NCI-H1092 treated with DMSO at 0.1 percent for 48 hours (cell line): ENCODE results near the gene GBP5.
"Not testable (repeated sequence)": the region's sequence is repeated elsewhere in the genome, so short reads cannot be mapped to it uniquely, and the experiment has no call there.

ENCODE experiments used
- DNase-seq: peaks from one replicate; lab custom pipeline; 2025; lab: John Stamatoyannopoulos, UW

The GBP5 gene, protein sequence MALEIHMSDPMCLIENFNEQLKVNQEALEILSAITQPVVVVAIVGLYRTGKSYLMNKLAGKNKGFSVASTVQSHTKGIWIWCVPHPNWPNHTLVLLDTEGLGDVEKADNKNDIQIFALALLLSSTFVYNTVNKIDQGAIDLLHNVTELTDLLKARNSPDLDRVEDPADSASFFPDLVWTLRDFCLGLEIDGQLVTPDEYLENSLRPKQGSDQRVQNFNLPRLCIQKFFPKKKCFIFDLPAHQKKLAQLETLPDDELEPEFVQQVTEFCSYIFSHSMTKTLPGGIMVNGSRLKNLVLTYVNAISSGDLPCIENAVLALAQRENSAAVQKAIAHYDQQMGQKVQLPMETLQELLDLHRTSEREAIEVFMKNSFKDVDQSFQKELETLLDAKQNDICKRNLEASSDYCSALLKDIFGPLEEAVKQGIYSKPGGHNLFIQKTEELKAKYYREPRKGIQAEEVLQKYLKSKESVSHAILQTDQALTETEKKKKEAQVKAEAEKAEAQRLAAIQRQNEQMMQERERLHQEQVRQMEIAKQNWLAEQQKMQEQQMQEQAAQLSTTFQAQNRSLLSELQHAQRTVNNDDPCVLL

GRCh38 chr1:89272269-89273041 is at the start of gene GBP5:
GBP5 (minus strand) TSS chr1:89272860; CDS start chr1:89269555, 3,305 bp downstream.
- not testable (repeated sequence) for DNase-seq

DNA sequence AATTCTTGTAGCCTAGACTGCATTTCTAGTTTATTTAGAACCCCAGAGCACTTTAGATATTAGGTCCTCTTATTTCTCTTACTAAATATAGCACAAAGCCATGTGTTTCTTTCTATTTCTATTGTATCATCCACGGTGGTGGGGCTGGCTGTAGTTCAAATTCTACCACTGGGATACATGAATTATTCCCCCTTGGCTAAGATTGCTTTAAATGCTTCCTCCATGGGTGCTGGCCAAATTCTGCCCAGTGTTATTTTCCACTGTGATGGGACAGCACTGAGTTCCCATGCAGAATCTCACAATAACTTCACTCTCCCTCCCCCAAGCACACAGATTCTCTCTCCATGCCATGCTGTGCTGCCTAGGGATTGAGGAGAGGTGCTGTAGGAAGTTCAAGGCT is 49.7 kb upstream of the GBP5 start:
- no peak for DNase-seq

- DNase-seq: no peak
Observed at GRCh38 chr1:89312572-89312971, 39.9 kb upstream of the GBP5 start.

DNA sequence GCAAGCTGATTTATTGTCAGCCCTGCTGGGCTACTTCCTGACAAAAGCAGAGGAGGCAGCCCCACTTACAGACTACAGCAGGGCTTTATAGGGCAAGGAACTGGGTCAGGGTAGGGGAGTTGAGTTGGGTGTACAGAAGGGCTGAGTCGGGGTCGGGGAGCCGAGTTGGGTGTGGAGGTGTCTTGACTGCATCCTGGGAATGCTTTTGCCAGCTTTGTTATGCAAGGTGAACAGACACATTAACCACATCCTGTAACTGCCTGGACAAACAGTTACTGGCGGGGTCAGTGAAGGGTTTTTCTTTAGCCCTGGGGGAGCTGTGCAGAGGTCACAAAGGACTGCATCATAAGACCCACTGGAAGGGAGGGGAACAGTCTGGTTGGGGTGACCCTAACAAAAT is 39.1 kb upstream of the GBP5 start:
- no peak for DNase-seq

GRCh38 chr1:89310976-89311375 is 38.3 kb upstream of the GBP5 start:
- no peak for DNase-seq

GRCh38 chr1:89310505-89310904 is 37.8 kb upstream of the GBP5 start:
- DNase-seq: no peak

DNA sequence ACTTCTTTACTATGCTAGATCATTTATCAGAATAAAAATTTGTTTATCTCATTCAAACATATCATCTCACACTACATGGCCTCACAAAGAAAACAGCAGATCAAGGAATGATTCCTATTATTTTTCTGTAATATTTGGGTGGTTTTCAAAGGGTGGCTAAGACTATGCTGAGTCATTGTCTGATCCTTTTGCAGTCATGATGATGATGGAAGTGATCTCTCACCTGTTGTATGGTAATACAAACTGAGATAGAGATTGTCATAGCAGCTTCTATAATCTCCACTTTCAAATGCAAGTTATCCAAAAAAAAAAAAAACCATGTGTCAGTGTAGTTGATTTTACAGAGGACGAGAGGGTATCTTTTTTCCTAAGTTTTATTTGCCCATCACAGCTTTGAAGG is 37.2 kb upstream of the GBP5 start:
- no peak for DNase-seq

DNA sequence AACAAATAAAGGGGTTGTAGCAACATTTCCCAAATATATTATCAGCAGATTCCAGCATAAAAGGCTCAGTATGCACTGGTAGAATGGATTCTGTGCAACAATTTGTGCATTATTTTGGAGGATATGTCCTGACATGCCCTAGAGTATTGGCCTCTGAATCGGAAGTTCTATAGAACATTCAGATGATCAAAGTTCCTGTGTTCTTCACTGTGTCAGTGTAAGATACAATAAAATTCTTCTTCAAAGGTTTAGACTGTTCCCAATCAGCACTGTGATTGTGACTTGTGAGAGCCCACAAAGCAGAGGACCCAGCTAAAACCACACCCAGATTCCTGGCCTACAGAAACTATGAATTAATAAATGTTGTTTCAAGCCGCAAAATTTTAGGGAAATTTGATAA is 33.6 kb upstream of the GBP5 start:
- DNase-seq: no peak

DNA sequence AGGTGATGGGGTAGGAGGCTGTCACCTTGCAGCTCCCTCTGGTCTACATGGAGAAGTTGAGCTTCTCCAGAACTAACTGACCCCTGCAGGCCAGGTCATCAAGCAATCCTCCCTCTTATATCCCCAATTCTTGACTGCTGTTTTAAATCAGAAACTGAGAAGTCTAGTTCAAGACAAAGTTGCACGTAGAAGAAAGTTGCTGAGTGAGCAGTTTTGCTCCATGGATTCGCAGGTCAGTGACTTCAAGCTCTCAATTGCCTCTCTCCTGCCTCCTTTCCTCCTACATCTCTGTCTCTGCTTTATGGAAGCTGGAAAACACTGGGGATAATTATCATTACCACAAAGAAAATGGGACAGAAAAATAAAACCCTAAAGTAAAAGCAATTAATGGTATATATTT is 32.8 kb upstream of the GBP5 start:
- DNase-seq: no peak

DNA sequence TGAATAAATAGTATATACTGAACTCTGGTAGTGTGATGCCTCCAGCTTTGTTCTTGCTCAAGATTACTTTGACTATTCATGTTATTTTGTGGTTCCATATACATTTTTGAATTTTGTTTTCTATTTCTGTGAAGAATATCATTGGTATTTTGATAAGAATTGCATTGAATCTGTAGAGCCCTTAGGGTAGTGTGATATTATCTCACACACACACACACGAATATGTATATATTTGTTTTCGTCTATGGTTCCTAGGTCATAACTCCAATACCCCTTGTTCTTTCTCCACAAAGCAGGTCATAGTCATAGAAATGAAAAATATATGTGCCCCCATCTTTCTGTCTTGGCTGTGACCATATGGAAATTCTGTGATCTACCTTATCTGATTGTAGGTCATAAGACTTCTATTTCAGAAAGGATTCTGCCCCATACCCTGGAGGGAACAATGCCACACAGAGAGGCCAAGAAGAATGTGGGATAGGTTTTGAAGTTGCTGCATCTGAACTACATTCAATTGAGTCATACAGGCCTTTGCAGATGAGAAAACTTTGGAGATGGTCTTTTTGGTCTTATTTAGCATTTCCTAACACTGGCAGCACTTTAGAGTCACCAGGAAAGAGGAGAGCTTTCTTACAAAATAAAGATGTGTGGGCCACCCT is 32.0 kb upstream of the GBP5 start:
- DNase-seq: no peak

- no peak for DNase-seq
Observed at GRCh38 chr1:89302697-89303332, 30.2 kb upstream of the GBP5 start.

DNA sequence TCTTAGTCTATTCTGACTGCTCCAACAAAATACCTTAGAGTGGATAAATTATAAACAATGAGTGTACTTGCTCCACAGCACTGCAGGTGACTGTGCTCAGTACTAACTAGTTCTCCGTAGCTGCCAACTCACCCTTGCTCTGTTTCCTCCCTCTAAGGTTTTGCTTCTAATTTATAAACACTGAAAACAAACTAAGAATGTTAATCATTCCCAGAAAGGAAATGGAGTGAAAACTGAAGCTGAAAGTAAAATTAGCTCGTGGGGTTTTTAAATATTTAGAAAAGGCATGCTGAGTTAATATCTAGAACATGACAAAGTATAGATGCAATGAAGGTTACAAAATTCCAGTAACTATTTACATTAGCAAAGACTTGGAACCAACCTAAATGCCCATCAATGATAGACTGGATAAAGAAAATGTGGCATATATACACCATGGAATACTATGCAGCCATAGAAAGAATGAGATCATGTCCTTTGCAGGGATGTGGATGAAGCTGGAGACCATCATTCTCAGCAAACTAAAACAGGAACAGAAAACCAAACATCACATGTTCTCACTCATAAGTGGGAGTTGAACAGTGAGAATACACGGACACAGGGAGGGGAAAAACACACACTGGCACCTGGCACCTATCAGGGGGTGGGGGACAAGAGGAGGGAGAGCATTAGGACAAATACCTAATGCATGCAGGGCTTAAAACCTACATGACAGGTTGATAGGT is 27.2 kb upstream of the GBP5 start:
- DNase-seq: not testable (repeated sequence)

DNA sequence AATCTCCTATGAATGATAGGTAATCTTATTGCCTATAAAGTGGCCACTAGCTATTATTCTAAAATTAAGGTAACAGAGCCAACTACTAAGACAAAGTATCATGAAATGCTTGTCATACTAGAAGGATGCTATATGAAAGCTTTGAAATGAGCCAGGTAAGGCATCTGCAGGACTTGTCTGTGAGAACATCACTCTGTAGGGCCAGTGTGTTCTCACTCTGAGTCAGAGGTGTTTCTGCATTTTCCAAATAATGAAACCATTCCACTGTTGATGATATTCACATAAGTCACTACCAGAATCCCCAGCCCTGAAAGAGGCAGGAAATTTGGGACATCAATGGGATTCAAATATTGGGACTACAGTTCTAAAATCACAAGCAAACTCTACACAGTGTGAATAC is 25.8 kb upstream of the GBP5 start:
- DNase-seq: no peak

DNA sequence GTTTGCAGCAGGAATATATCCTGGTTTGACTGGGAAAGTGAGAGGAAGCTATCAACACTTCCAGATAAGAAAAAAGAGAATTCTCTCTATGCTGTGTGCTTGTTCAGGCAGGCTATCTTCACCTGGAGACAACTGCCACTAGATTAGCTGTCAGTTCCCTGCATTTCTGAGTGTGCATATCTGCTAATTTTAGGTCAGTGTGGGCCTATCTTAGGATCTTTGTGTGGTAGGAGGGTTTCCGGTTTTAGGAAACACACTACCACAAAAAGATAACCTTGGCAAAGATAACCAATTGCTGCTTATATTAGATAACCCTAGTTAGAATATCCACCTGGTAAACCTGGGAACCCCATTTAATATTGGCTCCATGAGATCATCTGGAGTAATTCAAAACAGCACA is 22.5 kb upstream of the GBP5 start:
- DNase-seq: no peak

DNA sequence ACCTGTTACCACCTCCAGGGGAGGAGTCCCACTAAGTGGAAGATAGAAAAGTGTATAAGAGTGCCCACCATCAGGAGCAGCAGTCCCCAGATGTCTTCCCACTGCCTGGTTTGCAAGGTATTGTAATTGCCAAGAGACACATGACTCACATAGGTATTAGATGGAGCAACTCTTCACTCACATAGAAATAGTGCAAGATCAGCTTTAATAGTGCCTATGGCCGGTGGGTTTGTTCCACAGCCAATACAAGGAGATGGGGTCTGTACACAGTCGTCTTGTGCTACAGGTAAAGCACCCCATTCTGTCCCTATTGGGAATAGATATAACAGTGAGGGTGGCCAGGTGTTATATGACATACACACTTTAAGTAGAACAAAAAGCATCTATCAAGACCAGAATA is 18.6 kb upstream of the GBP5 start:
- no peak for DNase-seq

DNA sequence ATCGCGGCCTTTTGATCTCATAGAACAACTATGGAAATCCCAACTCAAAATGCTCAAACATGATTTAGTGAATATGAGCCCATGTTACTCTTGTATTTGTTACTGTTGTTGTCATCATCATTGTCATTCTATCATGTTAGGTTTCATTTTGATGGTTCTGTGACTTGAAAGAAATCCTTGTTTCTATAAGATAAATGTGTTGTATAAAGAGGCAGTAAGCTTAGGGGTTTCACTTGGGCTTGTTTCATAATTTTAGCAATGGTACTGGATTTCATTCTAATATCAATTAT is 15.3 kb upstream of the GBP5 start:
- DNase-seq: no peak

- no peak for DNase-seq
Observed at GRCh38 chr1:89287181-89288050, 14.8 kb upstream of the GBP5 start.

DNA sequence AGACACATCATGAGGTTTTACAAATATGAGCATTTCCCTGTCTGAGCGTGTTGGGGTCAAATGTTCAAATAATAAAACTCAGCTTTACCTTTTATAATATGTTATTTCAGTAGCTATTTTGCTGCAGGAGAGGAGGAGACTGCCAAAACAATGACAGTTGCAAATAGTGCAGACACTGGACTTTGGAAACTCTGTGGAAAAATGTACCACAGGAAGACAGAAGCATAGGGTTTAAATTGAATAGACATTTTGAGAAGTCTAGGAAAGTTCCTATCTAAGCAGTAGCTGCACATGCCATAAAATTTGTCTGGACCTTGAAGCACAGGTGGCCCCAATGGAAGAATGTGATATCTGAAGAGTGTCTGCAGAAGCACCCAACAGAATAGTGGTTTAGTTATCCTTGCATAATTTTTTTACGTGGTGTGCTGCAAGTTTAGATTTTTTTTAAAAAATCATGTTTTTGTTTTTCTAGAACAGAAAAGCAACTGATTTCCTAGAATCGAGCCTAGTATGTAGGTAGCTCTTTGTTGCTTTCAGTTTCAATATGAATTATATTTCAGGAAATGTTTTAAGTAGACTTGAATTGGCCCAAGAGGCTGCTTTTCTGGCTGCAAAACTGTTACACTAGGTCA is 14.0 kb upstream of the GBP5 start:
- DNase-seq: no peak

- DNase-seq: no peak
Observed at GRCh38 chr1:89285745-89286380, 13.2 kb upstream of the GBP5 start.
